Measurements from ENCODE around the gene SAMD9L.
"Not testable (repeated sequence)": the region's sequence is repeated elsewhere in the genome, so short reads cannot be mapped to it uniquely, and the experiment has no call there.

The SAMD9L gene

DNA sequence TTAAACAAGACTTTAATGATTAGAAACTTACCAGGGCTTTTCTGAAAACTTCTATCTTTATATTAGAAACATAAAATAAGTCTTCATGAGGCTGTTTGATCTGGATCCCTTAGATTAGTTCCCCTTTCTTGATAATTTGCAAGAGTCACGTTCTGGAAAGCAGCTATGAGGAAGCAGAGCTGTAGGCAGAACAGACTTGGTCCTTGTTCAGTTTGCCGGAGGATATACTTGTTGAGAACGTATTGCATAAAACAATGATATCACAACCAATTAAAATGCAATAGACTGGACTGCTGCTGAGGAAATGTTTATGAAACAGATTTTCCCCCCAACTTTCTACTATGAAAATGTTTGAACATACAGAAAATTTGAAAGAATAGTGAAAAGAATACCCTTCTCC is 2.8 kb downstream of the SAMD9L start:
- DNase-seq: no peak

DNA sequence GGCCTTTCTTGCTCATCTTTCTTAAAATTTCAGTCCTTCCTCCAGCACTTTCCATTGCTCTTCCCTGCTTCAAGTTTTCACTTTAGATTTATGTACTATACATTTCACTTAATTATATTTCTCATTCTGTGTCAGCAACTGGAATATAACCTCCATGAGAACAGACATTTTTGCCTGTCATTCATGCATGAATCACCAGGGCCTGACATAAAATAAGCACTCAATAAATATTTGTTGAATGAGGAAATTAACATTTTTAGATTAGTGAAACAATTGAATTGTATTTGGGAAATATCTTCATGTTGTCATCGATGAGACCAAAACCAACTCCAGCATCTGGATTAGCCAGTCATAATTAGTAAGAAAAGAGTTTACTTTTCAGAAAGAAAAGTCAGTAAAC is 6.1 kb downstream of the SAMD9L start:
- no peak for DNase-seq

DNA sequence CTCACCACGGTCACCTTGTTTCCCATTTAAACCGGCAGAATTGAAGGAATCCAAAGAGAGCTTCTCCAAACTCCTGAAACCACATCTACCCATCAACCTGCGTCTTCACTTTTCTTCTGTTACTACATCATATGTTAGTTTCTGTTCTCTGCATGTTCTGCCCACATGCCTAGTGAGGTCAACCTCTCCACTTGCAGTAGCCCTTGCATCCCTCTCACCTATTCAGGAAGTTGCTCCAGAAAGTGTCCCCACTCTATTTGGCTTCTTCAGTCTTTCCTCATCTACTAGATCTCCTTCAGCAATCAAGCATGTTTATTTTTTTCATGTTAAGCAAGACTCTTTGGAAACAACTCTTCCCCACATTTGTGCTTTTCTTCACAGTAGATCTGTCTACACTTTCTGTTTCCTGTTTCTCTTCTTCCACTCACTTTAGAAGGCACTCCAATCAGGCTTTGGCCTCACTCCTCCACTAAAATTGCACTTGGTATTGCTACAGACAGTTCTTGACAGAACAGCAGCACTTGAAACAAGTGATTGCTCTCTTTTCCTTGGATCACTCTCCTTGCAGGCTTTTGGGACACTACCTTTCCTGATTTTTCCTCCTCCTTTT is 7.5 kb downstream of the SAMD9L start:
- DNase-seq: no peak

DNA sequence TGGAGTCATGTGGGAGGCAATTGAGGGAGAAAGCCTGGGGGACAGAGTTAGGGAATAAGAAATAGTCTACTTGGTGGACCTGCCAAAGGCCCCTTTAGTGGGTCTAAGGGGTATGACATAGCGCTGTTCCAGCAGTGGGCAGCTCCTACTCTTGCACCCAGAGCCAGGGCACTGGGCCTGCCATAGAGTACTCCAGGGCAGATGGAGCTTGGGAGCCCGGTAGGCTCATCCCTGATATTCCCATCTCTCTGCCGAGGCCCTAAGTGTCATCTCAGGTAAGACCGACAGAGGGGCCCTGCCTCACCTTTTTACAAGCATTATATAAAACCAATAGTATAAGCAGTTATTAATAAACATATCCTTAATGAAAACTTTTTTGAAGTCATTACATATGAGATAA is 9.6 kb downstream of the SAMD9L start:
- DNase-seq: no peak

DNA sequence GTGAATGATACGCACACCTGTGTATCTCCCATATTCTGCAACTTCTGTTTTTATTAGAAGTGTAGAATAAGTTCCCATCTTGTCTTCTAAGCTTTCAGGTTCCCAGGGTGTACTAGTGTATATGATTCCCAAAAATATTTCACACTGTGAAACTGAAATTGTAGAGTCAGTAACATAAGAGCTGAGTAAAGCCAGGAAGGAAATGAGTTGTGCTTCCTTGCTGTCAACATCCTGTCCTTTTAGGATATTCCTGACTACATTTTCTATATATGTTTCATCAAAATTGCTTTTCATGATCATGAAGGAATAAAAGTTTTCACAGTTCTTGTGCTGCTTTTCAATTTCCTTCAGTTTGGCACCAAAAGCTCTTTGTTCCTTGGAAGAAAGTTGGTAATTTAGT is 15.2 kb downstream of the SAMD9L start:
- no peak for DNase-seq

DNA sequence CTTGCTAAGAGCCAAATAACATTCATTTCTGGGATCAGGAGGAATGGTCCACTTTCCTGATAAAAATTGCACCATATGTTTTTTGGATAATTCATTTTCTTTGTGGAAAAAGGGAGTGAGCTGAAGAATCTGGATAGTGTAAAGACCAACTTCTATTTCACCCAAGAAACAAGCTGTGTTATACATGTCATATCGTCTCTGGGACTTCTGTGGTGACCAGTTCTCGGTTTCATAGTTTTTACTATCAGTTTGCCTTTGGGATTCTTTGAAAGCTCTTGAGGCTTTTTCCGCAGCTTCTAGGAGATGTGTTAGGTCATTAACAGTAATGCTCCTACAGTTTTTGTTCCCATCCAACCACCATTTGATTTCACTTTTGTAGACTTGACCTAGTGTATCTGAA is 16.0 kb downstream of the SAMD9L start:
- no peak for DNase-seq

DNA sequence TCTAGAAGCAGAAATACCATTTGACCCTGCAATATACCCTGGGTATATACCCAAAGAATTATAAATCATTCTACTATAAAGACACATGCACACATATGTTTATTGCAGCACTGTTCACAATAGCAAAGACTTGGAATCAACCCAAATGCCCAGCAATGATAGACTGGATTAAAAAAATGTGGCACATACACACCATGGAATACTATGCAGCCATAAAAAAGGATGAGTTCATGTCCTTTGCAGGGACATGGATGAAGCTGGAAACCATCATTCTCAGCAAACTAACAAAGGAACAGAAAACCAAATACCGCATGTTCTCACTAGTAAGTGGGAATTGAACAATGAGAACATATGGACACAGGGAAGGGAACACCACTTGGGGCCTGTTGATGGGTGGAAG is 21.2 kb downstream of the SAMD9L start:
- DNase-seq: not testable (repeated sequence)

DNA sequence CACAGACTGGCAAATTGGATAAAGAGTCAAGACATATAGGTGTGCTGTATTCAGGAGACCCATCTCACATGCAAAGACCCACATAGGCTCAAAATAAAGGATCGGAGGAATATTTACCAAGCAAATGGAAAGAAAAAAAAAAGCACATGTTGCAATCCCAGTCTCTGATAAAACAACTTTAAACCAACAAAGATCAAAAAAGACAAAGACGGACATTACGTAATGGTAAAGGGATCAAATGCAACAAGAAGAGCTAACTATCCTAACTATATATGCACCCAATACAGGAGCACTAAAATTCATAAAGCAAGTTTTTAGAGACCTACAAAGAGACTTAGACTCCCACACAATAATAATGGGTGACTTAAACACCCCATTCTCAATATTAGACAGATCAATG is 24.7 kb downstream of the SAMD9L start:
- not testable (repeated sequence) for DNase-seq

DNA sequence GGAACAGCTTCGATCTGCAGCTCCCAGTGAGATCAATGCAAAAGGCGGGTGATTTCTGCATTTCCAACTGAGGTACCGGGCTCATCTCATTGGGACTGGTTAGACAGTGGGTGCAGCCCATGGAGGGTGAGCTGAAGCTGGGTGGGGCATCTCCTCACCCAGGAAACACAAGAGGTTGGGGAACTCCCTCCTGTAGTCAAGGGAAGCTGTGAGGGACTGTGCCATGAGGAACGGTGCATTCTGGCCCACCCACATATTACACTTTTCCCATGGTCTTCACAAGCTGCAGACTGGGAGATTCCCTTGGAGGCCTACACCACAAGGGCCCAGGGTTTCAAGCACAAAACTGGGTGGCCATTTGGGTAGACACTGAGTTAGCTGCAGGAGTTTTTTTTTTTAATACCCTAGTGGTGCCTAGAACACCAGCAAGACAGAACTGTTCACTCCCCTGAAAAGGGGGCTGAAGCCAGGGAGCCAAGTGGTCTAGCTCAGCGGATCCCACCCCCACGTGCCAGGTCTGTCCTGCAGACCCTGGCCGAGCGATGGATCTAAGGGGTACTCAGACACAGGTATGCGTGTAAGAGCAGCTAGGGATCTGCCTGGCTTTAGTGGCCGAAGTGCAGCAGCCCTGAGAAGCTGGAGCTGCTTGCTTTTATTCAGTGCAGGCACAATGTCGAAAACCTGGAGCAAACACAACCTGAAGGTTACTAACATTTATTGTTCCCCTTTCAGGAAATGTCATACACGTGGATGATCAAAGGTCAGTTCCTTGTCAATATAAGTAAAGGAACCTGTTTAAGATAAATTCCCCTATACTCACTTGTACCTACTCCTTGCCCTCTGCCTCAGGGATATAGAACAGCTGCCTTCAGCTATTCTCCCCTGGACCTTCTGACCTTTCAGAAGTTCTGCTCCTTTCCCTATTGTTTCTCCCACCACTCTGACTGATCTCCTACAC is 27.3 kb downstream of the SAMD9L start:
- DNase-seq: no peak

DNA sequence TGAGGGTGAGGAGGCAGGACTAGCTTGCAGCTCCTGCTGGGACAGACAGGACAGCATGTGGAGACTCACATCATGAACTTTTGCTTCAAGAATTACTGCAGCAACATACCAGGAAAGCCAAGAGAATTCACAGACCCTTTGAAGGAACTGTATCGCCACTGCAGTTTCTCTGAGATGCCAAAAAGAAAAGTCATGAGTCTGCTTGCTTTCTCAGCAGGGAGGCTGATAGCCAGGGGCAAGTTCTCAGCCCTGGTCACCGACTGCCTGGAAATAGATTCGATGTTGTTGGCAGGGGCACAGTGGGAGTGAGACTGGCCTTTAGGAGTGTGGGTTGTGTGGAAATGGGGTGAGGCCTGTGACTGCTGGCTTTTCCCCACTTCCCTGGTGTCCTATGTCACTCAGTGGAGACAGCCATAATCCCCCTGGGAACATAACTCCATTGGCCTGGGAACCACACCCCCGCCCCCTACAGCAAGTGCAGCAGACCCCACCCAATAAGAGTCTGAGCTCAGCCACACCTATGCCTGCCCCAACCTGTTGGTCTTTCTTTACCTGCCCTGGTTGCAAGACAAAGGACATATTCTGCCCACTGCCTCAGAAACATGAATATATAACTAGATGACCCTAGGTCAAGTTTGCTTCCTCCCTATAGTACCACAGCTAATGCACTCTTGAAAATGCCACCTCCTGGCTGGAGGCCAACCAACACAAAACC is 28.8 kb downstream of the SAMD9L start:
- no peak for DNase-seq

DNA sequence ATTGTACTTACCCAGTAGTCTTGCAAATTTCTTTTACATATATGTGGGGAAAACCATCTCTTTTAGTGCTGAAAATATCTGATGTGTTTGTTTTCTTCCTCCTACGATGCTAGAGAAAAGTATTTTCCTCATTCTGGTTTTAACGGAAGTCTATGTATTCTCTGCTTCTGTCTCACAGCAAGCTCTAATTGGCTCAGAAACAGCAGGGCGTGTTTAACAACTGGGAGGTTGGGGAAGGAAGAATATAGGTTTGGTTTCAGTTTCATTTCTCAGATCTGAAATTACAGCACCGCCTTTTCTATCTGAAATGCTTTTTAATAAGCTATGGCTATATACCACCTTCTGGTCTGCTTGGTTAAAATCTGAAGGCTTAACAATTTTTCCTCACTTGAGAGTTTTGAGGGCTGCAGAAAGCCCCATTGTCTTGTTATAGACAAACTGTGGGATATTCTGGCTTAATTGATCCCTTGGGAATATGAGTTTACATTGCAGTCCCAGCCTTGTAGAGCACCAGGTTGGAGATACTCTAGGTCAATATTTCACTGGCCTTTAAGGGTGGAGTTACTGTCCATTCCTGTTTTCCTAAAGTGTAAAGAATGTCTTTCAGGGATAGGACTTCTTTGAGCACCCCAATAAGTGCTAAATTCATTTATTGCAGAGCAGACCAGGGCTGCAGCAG is 30.2 kb downstream of the SAMD9L start, which contains the start of gene SAMD9:
SAMD9 (minus strand) TSS at position 128 of the 679 bp plus-strand sequence. CDS start 11,882 bp downstream, outside the sequence.
- peak; percentile 72 for DNase-seq

DNA sequence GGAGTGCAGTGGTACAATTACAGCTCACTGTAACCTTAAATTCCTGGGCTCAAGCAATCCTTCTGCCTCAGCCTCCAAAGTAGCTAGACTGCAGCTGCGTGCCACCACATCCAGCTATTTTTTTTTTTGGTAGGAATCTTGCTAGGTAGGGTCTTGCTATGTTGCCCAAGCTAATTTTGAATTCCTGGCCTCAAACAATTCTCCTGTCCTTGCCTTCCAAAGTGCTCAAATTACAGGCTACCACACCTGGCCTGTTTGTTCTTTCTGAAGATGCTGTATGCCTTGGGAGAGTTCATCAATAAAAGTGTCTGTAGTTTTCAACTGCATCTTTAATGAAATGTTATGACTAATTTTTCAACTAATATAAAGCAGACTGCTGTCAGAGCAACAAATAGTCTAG is 30.9 kb downstream of the SAMD9L start:
- no peak for DNase-seq

DNA sequence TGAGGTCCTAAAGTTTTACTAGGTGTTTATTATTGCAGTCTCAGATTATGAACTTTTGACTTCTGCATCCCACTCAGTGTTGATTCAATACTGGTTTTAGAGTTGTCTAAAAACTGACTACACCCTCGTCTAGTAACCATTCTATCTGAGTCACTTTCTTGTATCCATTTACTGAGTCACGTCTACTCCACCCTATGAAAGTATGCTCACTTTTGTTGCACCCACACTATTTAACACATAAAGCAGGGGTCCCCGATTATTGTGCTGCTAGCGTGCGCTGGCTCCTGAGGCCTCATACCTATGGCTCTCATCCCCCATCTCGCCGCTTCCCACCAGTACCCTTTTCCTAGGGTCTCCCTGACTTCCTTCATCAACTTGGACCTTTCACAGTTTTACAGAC is 32.4 kb downstream of the SAMD9L start:
- no peak for DNase-seq

DNA sequence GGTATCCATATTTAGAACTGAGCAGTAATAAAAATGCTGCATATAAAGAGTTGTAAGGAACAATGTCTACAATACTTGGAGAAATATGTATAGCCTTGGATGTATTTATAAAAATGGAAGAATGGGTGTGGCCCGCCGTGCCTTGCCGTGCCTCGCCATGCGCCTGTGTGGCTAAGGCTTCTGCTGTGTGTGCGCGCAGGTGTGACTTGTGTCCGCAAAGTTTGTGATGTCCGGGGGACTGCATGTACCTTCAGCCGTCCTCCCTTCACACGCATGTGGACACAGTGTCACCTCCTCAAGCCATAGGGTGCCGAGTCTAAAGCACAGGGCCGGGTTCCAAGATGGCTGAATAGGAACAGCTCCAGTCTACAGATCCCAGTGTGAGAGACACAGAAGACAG is 40.2 kb downstream of the SAMD9L start:
- no peak for DNase-seq

DNA sequence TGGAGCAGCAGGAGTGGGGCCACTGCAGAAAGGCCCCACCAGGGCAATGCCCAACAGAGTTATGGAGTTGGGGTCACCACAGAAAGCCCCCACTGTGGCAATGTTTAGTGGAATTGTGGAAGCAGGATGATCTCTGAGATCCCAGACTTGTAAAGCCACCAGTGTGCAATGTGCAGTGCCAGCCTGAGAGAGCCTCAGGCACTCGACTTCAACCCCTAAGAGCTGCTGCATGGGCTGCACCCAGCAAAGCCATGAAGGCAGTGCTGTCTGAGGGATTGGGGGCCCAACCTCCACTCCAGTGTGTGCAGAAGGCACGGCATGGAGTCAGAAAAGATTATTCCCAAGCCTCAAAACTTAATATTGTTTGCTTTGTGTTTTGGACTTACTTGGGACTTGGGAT is 50.8 kb downstream of the SAMD9L start:
- no peak for DNase-seq

DNA sequence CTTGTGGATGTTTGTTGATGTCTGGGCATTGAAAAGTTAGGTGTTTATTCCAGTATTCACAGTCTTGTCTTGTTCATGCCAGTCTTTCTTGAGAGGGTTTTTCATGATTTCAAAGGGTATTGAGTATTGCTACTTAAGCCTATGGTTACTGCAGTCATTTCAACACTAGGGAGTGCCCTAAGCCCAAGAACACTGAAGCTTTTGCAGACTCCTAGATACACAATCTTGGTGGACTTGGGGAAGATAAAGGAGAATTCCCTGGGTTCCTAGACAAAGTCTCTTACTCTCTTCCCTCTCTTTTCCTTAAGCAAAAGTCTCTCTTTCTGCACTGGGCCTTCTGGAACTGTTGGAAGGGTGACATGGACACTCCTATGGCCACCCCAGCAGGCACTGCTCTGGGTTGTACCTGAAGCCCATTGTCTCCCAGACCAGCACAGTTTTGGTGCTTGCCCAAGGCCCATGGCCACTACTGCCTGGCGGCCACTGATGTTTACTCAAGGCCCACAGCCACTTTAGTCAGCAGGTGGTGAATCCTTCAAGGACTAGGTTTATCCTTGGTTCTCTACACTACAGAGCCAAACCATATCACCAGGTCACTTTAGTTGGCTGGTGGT is 55.3 kb downstream of the SAMD9L start:
- DNase-seq: peak; percentile 26
